IPS-18c (cell line): ENCODE data around the gene CAPRIN2.

Source experiments
- H3K4me3 ChIP-seq: 2 replicates; pipeline ENCODE4 v1.7.0; 2013; ENCODE audit warnings: low read depth, mild to moderate bottlenecking, low read length, moderate library complexity; ENCODE audit not compliant: insufficient read depth
- H3K9me3 ChIP-seq: one replicate; pipeline ENCODE4 v1.6.1; 2013; ENCODE audit warnings: mild to moderate bottlenecking, low read length, moderate library complexity; ENCODE audit not compliant: control insufficient read depth, insufficient read depth

CAPRIN2 gene

DNA sequence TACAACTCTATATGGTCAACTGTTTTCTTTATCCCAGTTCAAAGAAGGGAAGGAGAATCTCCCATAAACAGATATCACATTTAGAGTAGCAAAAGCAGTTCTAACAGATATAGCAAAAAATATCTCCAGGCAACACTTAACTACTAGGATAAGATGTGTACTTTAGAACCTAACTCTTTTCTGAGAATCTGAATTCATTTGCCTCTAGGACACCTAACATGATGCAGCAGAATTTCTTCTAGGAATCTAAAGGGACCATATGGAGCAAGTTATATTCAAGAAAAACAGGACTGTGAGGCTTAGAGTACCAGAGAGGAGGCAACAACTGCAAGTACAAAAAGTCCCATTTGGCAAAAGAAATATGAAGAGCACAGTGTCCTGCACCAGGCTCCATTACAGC is 24.4 kb upstream of the CAPRIN2 start:
- peaks cover 3% of the 10 kb centered on the region for H3K9me3 ChIP-seq
- no peak overlapping the region for H3K4me3 ChIP-seq

DNA sequence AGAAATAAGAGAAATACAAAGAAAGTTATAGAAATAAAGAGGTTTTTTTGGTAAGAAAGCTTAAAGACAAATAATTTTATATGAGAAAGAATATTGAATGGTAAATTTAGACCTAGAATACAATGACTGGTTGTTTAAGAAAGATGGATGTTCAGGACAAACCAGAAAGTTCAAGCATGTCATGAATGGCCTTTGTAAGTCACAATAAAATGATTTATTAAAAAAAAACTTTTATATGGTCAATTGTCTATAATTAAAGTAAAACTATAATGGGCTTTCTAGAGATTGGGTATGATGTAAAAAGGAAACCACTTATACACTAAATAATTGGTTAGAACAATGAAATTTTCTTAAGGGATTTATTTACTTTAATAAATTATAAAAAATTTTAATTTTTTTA is 19.8 kb upstream of the CAPRIN2 start:
- peaks cover 3% of the 10 kb centered on the region for H3K9me3 ChIP-seq

DNA sequence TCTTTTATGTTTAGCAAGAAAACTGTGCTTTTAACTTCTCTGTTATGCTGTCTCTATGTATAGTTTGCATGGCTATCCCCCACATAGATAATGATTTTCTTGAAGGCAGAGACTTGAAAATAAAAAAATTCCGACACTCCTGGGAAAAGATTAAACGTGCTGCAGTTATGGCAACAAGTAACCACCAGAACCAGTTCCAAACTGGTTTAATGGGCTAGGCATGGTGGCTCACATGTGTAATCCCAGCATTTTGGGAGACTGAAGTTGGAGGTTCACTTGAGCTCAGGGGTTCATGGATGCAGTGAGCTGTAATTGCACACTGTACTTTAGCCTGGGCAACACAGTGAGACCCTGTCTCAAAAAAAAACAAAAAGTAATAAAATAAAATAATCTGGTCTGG is 15.1 kb upstream of the CAPRIN2 start:
- peaks cover 3% of the 10 kb centered on the region for H3K9me3 ChIP-seq
- H3K4me3 ChIP-seq, result no peak overlapping the region

More for the DNA sequence above, 19.8 kb upstream of the CAPRIN2 start:
- H3K4me3 ChIP-seq, result no peak overlapping the region

DNA sequence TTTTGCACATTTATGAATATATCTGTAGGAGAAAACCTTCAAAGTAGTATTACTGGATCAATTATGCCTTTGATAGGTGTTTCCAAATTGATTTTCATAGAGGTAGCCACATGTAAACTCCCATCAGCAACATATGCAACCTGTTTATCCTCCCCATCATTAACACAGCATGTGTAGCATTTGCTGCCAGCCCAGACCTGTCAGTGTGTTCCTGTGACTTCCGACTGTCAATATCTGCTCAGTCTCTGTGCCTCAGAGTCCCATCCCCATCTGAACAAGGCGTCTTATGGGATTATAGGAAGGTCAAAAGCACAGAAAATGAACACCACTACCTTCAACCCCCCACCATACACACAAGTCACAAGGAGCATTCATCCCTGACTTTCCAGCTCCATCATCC is 9.5 kb upstream of the CAPRIN2 start:
- H3K9me3 ChIP-seq, result no peaks in the 10 kb centered on the region
- H3K4me3 ChIP-seq, result no peak overlapping the region

DNA sequence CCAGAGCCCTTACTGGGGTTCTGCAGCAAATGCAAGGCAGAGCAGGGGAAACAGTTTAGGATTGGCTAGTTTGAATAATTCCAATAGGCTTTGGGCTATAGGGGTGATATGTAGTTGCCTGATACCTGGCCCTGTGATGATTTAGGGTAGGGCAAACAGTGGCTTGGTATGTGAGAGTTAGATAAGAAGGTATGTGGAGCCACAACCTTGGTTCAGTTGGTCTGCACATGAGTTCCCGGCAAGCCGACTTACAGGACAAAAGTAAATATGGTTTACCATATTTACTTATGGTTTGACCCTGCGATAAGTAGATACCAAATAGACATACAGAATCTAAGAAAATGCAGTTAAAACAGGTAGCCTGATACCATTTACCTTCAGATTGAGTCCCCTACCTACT is 8.3 kb upstream of the CAPRIN2 start:
- H3K4me3 ChIP-seq, result no peak overlapping the region

DNA sequence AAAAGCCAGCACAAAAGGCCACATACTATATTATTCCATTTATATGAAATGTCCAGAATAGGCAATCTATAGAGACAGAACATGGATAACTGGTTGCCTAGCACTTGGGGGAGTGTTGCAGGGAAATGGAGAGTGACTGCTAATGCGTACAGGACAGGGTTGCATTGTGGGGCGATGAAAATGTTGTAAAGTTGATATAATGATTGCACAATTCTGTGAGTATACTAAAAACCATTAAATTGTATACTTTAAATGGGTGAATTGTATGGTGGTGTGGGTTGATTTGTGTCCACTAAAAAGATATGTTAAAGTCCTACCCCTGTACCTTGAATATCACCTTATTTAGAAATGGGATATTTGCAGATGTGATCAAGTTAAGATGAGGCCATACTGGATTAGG is 7.0 kb upstream of the CAPRIN2 start:
- Histone ChIP-seq H3K9me3 (no peaks in the 10 kb centered on the region), H3K4me3 (no peak overlapping the region)

More for the DNA sequence above, 8.3 kb upstream of the CAPRIN2 start:
- no peaks in the 10 kb centered on the region for H3K9me3 ChIP-seq

DNA sequence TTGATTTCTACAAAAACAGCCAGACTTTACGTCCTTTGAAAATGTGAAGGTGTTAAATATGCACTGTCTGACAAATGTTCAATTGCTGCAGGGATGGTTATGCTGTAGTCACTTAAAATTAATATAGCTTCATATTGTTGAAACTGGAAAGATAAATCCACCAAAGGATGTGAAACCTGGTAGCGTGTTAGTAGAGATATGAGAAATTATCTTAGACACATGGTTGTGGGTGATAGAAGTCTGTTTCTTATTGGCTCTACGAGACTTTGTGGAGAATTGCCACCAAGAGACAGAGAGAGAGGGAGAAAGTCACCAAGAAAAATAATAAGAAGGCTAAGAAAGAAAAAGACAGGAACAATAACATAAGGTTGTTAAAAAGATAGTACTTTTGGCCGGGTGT is 2.6 kb upstream of the CAPRIN2 start:
- no peak overlapping the region for H3K4me3 ChIP-seq
- H3K9me3 ChIP-seq, result no peaks in the 10 kb centered on the region

DNA sequence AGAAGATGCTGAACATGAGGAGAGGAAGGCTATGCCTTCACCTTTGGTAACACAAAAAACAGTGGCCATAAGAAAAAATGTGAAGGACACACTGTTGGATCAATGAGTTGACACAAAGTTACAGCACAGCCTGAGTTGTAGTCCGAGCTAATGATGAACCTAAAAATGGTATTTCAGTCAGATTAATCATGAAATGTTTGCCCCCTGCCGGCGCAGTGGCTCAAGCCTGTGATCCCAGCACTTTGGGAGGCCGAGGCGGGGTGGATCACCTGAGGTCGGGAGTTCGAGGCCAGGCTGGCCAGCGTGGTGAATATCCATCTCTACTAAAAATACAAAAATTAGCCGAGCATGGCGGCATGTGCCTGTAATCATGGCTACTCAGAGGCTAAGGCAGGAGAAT is 1.3 kb upstream of the CAPRIN2 start:
- H3K9me3 ChIP-seq, result no peaks in the 10 kb centered on the region
- no peak overlapping the region for H3K4me3 ChIP-seq

DNA sequence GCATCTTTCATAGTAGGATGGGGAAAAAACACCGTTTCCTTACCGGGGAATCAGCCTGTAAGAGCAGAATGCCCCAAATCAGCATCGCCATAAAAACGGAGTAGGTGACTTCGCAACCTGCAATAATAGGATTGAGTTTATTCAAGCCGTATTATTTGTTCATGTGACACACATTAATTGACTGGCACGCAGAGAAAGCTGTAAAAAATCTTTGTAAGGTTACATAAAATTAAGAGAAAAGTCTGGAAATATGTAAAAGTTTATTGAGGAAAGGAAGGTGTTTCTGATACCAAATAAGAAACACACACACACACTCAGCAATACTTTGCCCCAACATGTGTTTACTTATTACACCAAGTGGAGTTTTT is 628 bp upstream of the CAPRIN2 start:
- H3K4me3 ChIP-seq, result peak overlapping the region; percentile 86
- no peaks in the 10 kb centered on the region for H3K9me3 ChIP-seq

DNA sequence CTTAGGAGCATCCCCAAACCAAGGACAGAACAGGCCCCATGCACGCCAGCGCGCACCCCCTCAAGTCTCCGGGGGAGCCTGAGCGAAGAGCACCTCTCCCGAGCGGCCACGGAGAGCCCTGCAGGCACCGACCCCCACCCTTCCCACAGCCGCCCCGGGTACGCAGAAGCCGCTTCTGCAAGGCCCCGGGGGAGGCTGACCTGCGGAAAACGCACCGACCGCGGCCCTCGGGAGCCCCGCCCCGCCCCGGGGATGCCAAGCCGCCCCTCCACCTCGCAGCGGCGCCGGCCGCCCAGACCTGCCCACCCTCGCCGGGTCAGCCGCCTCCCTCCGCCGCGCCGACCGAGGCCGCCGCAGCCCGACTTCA is 385 bp downstream of the CAPRIN2 start:
- peak overlapping the region; percentile 86 for H3K4me3 ChIP-seq
- no peaks in the 10 kb centered on the region for H3K9me3 ChIP-seq

DNA sequence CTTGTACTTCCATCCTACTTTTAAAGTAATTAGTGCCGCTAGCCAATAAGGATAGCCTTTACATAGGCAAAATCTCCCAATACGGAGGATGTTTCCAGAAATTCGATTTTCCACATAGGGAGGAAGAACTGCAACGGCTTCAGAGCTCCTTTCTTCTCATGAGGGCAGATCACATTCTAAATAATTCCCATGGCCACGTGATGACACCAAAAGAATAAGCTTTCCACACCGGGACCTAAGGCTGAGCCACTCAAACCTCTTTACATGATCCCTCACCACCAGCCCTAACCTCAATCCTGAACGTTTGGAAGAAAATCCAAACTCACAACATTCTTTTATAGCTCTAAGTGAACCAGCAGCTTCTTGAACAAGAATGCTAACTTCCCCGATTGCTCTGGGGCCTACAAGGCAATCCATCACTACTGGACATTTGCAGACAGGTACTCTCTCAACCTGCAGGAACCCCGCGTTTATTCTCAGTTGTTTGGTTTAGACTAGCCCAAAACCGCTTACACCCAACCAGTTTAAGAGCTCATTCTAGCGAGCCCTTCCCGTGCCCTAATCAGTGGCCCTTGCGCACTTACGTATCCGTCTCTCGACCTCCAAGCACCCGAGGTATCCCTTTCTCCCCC is 884 bp downstream of the CAPRIN2 start:
- Histone ChIP-seq H3K4me3 (peak overlapping the region; percentile 86), H3K9me3 (no peaks in the 10 kb centered on the region)

DNA sequence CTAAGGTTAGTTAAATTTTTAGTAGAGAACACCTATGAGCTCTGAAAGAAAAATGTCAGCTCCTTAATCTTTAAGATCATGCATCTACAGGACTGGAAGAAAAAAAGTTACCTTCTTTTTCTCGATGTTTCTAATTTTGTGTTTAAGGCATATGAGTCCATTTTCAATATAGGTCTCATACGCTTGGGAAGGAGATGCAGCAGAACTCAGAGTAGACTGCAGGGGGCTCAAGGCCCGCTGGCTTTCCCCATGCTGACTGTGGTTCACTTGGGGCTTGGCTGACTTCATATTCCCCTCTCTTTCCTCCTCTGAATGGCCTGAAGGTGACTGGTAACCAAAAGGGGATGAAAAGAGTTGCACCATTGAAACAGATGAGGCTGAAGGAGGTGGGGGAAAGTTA is 1.5 kb downstream of the CAPRIN2 start:
- H3K9me3 ChIP-seq, result no peaks in the 10 kb centered on the region
- H3K4me3 ChIP-seq, result peak overlapping the region; percentile 86

DNA sequence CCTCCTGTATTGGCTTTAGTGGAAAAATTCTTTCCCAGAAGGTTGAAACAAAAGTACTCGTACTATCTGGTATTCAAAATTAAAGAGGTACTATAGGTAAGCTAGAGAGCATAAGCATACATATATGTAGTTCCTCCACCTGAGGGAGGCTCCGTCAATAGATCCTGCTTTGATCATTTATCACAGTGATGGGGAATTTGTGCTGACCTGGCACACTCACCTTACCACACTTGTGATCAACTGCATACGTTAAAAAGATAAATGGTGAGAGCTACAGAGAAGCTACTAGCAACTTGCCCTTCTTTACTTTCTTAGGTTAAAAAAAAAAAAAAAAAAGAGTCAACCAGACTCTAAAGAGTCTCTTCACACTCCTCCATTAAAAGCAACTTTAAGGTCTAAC is 2.5 kb downstream of the CAPRIN2 start:
- Histone ChIP-seq H3K9me3 (no peaks in the 10 kb centered on the region), H3K4me3 (peak overlapping the region; percentile 86; the same call in 1 of the 2 replicates)

DNA sequence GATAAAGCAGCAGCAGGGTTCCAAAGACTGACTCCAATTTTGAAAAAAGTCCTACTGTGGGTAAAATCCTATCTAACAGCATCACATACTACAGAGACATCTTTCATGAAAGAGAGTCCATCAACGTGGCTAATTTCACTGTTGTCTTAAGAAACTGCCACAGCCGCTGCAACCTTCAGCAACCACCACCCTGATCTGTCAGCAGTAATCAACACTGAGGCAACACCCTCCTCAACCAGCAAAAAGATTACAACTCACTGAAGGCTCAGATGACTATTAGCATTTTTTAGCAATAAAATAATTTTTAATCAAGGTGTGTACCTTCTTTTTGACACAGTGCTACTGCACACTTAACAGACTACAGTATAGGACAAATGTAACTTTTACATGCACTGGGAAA is 6.6 kb downstream of the CAPRIN2 start:
- H3K4me3 ChIP-seq, result no peak overlapping the region
- H3K9me3 ChIP-seq, result no peaks in the 10 kb centered on the region

DNA sequence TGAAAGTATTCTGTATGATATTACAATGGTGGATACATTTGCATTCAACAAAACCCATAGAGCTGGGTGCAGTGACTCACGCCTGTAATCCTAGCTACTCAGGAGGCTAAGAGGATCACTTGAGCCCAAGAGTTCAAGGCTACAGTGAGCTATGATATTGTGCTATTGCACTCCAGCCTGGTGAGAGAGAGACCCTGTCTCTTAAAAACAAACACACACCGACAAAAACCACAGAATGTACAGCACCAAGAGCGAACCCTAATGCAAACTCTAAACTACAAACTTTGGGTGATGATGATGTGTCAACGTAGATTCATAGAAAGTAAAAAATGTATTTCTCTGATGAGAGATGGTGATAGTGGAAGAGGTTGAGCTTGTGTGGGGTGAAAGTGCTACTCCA is 8.6 kb downstream of the CAPRIN2 start:
- Histone ChIP-seq H3K9me3 (no peaks in the 10 kb centered on the region), H3K4me3 (no peak overlapping the region)

DNA sequence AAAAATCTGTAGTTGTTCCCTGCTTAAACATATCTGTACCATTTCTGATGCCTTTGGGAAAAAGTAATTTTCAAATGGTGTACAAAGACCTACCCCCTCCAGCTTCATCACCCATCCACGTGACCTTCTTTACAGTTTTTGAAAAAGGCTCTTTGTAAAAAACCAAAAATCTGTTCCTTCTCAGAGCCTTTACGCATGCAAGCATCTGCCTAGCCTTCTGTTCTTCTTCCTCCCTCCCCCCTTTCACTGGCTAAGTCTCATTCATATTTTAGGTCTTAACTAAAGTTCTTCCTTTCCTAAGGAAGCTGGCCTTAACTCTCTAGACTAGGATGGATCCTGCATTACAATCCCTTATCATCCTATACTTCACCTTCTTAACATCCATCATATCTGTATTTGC is 10.4 kb downstream of the CAPRIN2 start:
- no peak overlapping the region for H3K4me3 ChIP-seq
- no peaks in the 10 kb centered on the region for H3K9me3 ChIP-seq

DNA sequence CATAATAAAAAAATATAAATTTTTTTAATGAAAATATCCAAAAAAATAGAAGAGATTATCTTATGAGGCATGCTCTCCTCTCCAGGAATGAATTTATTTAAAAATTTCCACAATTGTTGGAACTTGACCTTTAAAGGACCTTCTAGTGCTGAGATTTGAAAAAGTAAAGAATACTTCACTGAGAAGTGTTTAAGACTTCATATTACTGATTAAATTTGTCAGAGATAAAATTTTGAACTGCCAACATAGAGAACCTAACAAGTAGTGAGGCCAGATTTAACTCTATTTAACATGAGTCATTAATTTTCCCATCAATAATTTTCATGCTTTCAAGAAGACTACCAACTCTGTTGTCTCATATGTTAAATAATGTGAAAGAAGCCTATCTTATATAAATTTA is 14.5 kb downstream of the CAPRIN2 start:
- no peaks in the 10 kb centered on the region for H3K9me3 ChIP-seq
- no peak overlapping the region for H3K4me3 ChIP-seq

DNA sequence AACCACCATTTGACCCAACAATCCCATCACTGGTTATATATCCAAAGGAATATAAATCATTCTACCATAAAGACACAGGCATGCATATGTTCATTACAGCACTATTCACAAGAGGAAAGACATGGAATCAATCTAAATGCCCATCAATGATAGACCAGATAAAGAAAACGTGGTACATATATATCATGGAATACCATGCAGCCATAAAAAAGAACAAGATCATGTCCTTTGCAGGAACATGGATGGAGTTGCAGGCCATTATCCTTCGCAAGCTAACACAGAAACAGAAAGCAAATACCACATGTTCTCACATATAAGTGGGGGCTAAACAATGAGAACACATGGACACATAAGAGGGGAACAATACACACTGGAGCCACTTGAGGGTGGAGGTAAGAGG is 15.7 kb downstream of the CAPRIN2 start:
- no peaks in the 10 kb centered on the region for H3K9me3 ChIP-seq
- H3K4me3 ChIP-seq, result no peak overlapping the region

DNA sequence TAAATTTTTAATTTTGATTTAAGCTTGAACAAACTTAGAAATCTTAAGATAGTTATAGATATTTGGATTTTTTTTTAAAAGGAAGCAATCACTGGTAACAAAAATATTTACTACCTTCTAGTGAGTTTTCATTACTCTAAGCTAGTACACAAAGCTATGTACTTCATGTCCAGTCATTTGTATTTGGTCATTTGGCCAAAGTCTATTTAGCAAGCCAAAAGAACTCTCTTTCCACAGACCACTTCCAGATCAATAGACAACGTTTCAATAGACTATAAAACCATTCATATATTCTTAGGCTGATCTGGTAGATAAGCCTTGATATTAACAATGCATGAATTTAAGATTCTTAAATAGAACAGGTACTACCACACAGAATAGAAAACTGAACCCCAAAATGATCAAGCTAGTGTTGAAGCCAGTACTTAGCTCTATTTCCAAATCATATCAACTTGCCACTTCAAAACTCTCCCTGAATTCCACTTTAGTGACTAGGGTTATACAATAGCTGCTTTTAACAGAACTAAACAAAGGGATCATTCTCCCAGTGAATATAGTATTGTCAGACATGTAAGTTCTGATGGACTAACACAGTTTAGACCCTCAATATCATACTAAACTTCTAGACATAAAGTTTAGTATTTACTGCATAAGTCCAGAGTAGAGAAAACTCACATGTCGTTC is 21.7 kb downstream of the CAPRIN2 start:
- Histone ChIP-seq H3K4me3 (no peak overlapping the region), H3K9me3 (no peaks in the 10 kb centered on the region)
